ENCODE results near the gene IDH2.
"Not testable (repeated sequence)": the region's sequence is repeated elsewhere in the genome, so short reads cannot be mapped to it uniquely, and the experiment has no call there.

The IDH2 gene

DNA sequence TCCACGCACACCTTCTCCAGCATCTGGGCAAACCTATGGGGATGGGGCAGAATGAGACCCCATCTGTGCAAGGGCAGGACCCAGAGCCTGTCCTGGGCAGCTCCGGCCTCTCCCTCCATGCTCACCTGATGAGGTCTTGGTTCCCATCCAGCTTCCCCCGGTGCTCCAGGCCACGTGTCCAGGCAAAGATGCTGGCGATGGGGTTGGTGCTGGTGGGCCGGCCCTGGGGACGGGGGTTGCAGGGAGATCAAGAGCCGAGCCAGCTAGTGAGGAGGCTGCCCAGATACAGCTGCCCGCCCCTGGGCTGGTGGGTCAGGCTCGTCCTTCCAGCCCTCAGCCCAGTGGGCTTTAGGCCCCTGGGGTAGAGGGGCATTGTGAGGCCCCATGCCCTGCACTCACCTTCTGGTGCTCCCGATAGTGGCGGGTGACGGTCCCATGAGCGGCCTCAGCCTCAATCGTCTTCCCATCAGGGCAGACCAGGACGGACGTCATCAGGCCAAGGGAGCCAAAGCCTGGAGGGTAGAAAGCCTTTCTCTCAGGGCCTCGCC, 17.3 kb downstream of the IDH2 start:
- DNase-seq (ENCODE audit: low spot score) = no peak

DNA sequence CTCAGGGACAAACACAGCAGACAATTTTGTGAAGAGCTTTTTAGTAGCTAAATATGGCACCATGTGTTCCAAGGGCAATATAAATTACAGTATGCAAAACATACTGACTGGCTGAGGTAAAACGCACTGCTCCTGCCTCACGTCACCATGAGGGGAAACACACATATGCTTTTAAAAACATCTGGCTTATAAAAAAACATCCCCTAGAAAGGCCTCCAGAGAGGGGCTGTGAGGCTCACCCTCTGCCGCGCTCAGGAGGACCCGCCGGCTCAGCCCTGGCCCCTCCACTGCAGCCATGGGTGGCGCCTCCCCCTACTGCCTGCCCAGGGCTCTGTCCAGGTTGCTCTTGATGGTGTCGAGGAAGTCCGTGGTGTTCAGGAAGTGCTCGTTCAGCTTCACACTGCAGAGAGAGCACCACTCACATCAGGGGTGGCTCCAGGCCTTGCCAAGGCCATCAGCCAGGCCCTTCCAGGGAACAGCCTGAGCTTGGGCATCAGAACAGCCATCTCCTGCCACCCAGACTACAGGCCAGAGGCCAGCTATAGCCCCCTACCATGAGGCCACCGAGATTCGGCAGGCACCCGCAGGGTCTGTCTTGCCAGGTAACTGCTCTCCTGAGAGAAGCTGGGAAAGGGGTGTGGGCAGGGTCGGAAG, 18.2 kb downstream of the IDH2 start:
- DNase-seq (ENCODE audit: low spot score) = no peak

DNA sequence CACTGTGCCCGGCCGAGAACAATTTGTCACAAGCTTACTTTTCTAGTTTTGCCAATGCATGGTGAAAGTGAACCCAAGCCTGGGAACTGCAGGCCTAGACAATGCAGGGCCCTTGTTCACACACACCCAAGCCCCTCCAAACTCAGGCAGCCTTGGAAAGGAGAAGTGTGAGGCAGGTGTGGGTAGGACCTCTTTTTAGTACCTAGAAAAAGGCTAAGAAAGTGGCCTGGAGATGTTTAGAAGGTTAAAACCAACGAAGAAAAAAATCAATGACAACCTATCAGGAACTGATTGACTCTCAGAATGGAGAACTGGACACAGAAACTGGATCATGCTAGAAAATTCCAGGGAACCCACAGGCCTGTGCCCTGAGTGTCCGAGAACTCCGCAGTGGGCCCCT, 18.8 kb downstream of the IDH2 start:
- no peak for DNase-seq (ENCODE audit: low spot score)

DNA sequence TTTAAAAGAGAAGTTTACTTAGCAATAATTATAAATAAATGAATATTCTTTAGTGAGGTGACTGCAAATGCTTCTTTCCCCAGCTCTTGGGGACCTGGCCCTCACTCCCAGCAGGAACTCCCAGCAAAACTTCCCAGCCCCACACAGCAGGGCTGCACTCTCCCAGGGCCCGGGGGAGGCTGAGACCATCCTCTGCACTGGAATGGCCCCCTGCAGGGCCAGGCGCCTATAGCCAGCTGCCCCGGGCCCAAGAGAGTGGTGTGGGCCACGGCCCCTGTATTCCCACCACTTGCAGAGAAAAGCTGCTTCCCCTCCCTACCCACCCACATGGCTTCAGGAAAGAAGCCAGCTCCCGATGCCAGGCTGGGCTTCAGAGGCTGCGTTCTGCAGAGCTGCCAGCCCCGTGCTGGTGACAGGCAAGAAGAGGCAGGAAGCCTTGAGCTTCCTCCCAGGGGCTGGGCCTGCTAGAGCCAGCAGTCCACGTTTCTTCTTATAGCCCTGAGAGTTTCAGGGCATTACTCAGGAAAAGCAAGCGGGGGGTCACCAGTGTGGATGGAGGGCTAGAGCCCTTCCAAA, 20.0 kb downstream of the IDH2 start:
- no peak for DNase-seq (ENCODE audit: low spot score)

DNA sequence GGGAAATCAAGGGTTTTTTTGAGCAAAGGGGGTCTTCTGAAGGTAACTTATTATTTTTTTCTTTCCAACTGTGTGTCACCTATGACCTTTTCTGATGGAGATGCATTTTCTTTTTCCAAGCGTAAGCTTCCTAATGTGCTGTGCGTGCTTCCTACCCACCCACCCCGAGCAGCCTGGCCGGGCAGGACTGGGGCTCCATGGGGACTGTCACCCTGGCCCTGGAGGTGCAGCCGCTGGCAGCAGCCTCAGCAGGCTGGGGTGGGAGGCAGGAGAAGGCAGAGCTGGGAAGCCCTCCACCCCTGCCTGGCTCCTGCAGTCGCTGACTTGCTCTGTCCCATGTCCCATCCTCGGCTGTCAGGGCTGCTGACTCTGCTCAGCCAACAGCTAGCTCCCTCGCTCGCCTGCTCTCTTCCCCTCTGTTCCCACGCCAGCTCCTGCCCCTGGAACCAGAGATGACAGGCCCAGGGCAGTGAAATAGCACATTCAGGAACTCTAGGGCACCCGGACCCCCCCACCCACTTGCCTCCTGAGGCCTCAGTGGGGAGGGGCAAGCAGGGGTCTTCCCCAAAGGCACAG, 21.4 kb downstream of the IDH2 start:
- no peak for DNase-seq (ENCODE audit: low spot score)

DNA sequence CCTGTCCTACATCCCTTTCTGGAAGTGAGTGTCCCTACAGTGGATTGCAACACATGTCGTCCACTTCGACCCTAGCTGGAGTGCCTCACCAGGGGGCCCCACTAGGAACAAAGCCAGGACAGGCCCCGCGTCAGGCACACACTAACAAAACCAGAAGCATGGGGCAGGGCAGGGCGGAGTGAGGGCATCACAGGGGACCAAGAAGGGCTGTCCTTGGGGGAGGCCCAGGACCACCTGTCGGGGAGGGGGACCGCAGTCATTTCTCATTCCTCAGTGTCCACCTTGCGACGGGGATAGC, 21.9 kb downstream of the IDH2 start:
- no peak for DNase-seq (ENCODE audit: low spot score)

DNA sequence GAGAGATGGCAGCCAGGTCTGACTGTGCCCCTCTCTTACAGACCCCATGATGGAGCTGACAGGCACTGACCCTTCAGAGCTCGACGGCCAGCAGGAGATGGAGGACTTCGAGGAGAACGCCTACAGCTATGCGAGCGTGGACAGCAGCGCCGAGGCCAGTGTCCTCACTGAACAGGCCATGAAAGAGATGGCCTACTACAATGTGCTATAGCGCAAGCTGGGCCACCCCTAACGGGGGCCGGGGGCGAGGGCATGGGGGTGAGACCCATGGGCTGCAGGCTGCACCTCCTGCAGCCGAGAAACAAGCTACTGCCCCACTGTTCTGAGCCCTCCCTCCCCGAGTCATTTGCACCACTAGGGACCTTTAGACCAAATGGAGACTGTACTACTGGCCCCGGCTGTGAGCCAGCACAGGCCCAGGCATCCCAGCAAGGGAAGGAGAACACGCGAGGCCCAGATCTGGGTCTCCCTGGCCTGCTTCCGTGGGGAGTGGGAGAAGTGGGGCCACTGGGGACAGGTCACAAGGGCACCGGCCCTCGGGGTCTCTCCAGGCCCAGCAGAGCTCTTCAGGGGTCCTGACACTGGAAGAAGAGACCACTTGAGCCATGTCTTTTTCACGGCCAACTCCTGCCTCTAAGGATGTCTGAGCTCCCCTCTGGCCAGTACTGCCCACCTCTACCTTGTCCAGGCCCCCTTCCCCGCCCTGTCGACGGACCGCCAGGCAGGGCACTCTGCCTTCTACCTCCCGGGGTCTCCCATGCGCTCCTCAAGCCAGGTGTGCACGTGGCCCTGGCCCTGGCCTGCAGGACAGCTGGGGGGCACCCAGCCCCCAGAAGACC, 22.4 kb downstream of the IDH2 start:
- no peak for DNase-seq (ENCODE audit: low spot score)

DNA sequence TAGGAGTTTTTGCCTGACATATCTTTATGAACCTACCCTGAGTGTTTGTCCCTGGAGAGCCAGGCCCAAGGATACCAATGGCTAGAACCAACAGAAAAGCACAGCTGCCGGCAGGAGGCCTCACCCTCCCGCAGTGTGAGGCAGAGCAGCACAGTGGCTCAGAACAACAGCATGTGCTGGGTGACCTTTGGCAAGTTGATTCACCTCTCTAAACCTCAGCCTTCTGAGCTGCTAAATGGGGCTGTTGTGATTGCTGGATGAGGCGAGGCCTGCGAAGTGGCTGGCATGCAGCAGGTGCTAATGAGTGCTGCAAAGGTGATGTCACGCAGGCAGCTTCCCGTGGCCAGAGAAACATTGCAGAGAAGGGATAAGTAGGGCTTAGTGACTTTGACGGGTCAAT, 23.3 kb downstream of the IDH2 start:
- DNase-seq (ENCODE audit: low spot score) = no peak

DNA sequence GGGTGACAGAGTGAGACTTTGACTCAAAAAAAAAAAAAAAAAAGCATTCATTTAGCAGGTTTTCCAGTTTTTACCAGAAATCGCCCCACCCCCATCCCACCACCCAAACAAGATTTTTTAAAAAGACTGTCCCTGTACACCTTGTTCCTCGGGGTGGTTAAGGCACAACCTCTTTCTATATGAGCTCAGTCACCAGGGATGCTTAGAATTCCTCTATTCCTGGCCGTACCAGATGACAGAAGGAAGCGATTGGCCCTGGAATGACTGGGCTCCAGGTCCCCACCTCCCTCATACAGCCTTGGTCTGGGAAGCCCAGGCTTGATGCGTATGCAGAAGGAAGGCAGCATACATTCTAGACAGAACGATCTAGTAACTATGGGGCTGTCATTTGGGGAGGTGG, 25.6 kb downstream of the IDH2 start:
- DNase-seq (ENCODE audit: low spot score) = no peak

DNA sequence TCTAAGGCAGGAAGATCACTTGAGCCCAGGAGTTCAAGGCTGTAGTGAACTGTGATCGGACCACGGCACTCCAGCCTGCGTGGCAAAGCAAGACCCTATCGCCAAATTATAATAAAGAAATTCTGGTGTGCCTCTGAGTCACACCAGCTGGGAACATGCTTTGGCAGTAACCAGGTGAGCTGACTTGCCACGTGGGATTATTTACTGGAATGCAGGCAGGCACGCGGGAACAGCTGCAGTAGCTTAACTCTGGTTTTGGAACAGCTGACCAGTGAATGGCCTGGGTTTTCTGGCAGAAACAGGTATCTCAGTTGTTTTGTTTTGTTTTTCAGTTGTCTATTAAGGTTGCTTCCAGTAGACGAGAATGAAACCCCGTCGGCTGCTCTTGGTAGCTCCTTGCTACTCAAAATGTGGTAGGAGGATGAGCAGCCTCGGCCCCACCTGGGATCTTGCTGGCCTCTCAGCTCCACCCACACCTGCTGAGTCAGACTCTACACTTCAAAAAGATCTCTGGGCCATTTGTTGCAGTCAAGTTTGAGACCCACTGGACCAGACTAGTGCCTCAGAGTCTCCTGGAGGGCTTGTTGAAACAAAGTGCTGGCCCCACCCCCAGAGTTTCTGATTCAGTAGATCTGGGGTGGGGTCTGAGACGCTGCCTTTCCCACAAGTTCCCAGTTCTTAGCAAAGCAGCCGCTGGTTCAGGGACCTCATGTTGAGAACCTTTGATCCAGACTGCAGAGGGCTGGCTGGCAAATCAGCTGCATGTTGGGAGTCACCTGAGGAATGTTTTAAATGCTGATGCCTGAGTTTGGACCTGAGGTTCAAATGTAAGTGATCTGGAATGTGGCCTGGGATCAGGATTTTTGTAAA, 26.6 kb downstream of the IDH2 start:
- no peak for DNase-seq (ENCODE audit: low spot score)

DNA sequence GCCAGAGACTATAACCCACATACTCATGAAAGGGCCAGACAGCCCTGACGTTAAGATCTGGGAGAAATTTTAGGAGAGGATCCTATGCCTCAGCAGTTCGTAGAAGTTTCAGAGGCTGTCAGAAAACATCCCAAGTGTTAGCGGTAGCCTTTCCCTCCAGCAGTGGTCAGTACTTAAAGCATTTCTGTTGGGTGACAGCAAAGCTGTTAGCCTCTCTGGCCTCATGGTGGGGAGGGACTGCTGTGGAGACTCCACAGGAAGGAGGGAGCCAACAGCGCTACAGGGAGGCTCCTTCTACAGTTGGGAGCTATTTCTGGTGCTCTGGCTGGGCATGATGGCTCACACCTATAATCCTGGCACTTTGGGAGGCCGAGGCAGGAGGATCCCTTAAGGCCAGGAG, 27.4 kb downstream of the IDH2 start:
- DNase-seq (ENCODE audit: low spot score) = no peak

DNA sequence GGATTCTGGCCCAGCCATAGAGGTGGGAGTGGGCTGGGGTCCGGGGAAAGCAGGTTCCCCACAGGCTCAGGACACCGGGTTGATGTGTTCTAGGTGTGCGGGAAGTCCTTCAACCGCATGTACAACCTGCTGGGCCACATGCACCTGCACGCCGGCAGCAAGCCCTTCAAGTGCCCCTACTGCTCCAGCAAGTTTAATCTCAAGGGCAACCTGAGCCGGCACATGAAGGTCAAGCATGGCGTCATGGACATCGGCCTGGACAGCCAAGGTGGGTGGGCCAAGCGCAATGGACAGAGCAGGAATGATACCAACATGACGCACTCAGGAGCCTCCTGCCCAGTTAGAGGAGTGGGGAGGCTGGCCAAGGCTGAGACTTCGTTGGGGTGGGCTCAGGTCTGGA, 28.2 kb downstream of the IDH2 start:
- DNase-seq (ENCODE audit: low spot score) = no peak

DNA sequence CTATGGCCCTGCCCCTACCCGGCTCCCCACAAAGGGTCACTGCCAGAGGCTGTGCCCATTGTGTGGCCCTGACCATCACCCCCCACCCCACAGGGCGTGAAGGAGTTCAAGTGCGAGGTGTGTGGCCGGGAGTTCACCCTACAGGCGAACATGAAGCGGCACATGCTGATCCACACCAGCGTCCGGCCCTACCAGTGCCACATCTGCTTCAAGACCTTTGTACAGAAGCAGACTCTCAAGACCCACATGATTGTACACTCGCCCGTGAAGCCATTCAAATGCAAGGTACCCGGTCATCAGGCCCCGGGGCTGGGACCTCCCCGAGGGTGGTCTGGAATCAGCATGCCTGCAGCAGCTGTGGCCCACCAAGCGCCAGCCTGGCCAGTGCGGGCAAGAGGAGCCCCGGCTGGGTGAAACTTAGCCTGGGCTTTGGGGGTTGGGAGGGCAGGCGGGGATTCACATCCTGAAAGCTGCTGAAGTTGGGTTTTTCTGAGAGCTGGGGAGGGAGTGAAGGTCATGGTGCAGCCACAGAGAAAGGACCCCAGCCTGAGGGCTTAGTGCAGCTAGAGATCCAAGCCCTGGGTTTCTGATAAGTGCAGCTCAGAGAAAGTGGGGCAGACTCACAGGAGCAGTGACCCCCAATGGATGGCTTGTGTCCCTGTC, 29.2 kb downstream of the IDH2 start:
- DNase-seq (ENCODE audit: low spot score) = no peak

DNA sequence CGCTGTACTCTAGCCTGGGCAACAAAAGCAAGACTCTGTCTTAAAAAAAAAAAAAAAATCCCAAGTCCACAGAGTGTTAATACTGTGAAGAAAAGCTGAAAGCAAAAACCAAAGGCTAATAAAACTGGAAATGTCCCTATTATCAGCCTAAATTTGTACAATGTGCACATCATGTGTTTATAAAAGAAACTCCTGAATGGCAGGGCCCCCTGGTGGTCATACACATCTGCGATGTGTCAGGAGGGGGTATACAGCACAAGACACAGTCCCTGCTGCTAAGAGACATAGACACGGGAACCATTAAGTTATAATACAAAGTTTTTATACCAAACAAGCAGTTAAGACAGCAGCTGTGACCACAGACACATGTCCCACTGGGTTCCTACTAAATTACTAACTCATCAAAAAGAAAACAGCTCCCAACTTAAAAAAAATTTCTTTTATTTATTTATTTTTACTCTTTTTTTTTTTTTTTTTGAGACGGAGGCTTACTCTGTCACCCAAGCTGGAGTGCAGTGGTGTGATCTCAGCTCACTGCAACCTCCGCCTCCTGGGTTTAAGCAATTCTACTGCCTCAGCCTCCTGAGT, 31.0 kb downstream of the IDH2 start:
- peak; percentile 76 for DNase-seq (ENCODE audit: low spot score)

DNA sequence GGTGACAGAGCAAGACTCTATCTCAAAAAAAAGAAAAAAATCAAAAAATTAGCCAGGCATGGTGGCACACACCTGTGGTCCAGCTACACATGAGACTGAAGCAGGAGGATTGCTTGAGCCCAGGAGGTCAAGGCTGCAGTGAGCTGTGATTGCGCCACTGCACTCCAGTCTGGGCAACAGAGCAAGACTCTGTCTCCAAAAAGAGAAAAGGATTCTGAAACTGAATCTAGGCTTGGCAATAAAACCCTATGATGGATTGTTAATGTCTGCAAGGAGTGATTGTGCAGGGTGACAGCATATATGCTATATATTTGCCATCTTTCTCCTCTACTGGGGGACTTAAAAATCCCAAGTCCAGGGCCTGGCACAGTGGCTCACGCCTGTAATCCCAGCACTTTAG, 31.6 kb downstream of the IDH2 start:
- not testable (repeated sequence) for DNase-seq (ENCODE audit: low spot score)

DNA sequence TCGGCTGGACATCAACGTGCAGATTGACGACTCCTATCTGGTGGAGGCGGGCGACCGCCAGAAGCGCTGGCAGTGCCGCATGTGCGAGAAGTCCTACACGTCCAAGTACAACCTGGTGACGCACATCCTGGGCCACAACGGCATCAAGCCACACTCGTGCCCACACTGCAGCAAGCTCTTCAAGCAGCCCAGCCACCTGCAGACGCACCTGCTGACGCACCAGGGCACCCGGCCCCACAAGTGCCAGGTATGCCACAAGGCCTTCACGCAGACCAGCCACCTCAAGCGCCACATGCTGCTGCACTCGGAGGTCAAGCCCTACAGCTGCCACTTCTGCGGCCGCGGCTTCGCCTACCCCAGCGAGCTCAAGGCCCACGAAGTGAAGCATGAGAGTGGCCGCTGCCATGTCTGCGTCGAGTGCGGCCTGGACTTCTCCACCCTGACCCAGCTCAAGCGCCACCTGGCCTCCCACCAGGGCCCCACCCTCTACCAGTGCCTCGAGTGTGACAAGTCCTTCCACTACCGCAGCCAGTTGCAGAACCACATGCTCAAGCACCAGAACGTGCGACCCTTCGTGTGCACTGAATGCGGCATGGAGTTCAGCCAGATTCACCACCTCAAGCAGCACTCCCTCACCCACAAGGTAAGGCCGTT, 34.2 kb downstream of the IDH2 start:
- DNase-seq (ENCODE audit: low spot score) = no peak

DNA sequence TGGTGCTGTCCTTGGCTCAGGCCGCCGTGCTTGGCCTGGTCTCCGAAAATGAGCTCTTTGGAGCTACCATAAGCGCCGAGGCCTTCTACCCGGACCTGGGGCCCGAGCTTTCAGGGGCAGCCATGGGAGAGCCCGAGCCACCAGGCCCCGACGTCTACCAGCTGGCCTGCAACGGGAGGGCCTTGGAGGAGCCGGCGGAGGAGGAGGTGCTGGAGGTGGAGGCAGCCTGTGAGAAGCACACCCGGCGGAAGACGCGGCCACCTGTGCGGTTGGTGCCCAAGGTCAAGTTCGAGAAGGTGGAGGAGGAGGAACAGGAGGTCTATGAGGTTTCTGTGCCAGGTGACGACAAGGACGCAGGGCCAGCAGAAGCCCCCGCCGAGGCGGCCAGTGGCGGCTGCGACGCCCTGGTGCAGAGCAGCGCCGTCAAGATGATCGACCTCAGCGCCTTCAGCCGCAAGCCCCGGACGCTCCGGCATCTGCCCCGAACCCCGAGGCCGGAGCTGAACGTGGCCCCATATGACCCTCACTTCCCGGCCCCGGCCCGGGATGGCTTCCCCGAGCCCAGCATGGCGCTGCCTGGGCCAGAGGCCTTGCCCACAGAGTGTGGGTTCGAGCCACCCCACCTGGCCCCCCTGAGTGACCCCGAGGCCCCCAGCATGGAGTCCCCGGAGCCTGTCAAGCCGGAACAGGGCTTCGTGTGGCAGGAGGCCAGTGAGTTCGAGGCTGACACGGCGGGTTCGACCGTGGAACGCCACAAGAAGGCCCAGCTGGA, 34.9 kb downstream of the IDH2 start:
- DNase-seq (ENCODE audit: low spot score) = no peak

DNA sequence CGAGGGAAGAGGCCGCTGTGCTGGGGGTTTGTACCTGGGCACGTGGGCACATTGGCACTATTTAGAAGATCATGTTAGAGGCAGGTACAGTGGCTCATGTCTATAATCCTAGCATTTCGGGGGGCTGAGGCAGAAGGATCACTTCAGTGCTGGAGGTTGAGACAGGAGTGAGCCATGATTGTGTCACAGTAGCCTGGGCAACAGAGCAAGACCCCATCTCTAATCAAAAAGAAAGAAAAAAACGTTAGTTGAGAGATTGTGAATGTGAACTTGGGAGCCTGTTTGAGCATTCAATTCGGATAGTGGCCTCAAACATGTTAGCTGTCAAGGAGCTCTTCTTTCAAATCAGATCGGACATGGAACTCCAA, 36.6 kb downstream of the IDH2 start:
- DNase-seq (ENCODE audit: low spot score) = no peak

DNA sequence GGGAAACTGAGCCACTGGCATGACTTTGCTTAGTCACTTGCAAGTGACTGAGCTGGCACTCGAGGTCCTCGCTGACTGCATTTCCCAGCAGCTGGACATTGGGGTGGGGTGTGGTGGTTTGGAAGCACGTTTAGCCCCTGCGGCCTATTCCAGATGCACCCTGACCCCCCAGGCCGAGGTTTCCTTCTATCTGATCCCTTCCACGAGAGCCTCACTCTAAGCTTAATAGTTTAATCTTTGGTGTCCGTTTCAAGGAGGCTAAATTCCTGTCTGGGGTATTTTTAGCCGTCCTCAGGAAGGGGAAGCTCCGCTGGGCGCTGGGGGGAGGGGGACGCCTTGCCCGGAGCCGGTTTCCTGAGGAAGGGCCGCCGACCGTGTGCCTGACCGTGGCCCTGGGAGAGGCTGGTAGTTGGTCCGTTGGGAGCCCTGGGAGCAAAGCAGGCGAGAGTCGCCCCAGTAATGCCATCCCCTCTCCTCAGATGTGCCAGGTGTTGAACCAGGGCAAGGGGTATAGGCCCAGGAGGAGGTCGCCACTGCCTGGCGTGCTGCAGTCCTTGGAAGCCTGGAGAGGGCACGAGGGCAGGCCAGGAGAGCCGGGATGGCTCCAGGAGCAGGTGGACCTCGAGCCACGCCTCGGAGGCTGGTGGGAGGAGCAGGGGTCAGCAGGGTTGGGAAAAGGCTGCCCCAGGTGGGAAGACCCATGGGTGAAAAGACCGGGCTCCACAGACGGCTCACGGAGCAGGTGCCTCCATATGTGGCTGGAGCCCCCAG, 37.2 kb downstream of the IDH2 start:
- DNase-seq (ENCODE audit: low spot score) = no peak
